HG03460 (cell line): ENCODE measurements around the gene SLFN12.
A peak's percentile ranks its signal among the peaks of the same experiment; 100 is the strongest.
"Not testable (repeated sequence)": the region's sequence is repeated elsewhere in the genome, so short reads cannot be mapped to it uniquely, and the experiment has no call there.

Experiments
- ATAC-seq: cut with Tn5 transposase; IDR thresholded peaks from one replicate; pipeline ENCODE4 v1.9.1; 2021; ENCODE audit not compliant: unreplicated experiment

Gene SLFN12

GRCh38 chr17:35414707-35415106 is 17.6 kb downstream of the SLFN12 start:
- not testable (repeated sequence) for ATAC-seq

GRCh38 chr17:35414247-35414646 is 18.1 kb downstream of the SLFN12 start:
- no peak for ATAC-seq

GRCh38 chr17:35407531-35407930 is 24.8 kb downstream of the SLFN12 start:
- no peak for ATAC-seq

- ATAC-seq: no peak
Measured at GRCh38 chr17:35406568-35406967, 25.7 kb downstream of the SLFN12 start.

GRCh38 chr17:35404360-35404759 is 27.9 kb downstream of the SLFN12 start:
- no peak for ATAC-seq

- ATAC-seq: not testable (repeated sequence)
Measured at GRCh38 chr17:35393783-35394182, 38.5 kb downstream of the SLFN12 start.

- no peak for ATAC-seq
Measured at GRCh38 chr17:35390663-35391062, 41.6 kb downstream of the SLFN12 start.

GRCh38 chr17:35390156-35390555 is 42.1 kb downstream of the SLFN12 start:
- ATAC-seq: no peak

GRCh38 chr17:35387496-35387895 is 44.8 kb downstream of the SLFN12 start:
- ATAC-seq: no peak

- ATAC-seq: no peak
Measured at GRCh38 chr17:35377706-35378105, 54.6 kb downstream of the SLFN12 start.

GRCh38 chr17:35377068-35377467 is 55.2 kb downstream of the SLFN12 start:
- no peak for ATAC-seq

- no peak for ATAC-seq
Measured at GRCh38 chr17:35376245-35376644, 56.1 kb downstream of the SLFN12 start.

GRCh38 chr17:35374766-35375344 is 57.4 kb downstream of the SLFN12 start:
- no peak for ATAC-seq

GRCh38 chr17:35373984-35374765 is 58.1 kb downstream of the SLFN12 start:
- ATAC-seq: no peak

- ATAC-seq: no peak
Measured at GRCh38 chr17:35373534-35373983, 58.7 kb downstream of the SLFN12 start, which contains the start of gene SLFN11. TSS of gene SLFN11 (minus strand) at chr17:35373621. CDS start at chr17:35363807, 9,814 bp downstream.

GRCh38 chr17:35372846-35373533 is 59.3 kb downstream of the SLFN12 start:
- no peak for ATAC-seq

- no peak for ATAC-seq
Measured at GRCh38 chr17:35371934-35372333, 60.4 kb downstream of the SLFN12 start.

GRCh38 chr17:35368081-35368830 is 64.0 kb downstream of the SLFN12 start:
- peak; percentile 92 for ATAC-seq

GRCh38 chr17:35361027-35361426 is 71.3 kb downstream of the SLFN12 start:
- no peak for ATAC-seq
